OCI-LY7 (cell line): ENCODE measurements around the gene FBXO44.

Experiments used
- EZH2phosphoT487 ChIP-seq: fragments of 200-600 bp; sonication (generic); IDR thresholded peaks from 2 replicates; pipeline ENCODE4 v1.6.1; 2018; ENCODE audit warnings: low read depth, borderline replicate concordance, mild to moderate bottlenecking, mixed run types, antibody characterized with exemption, low read length, moderate library complexity, mixed read lengths
- TF ChIP-seq, protein P1 (sequence below): fragments of 200-600 bp; sonication (generic); conservative IDR thresholded peaks from 2 replicates; pipeline ENCODE4 v1.5.1; 2014; ENCODE audit warnings: mild to moderate bottlenecking, antibody characterized with exemption, low read length, moderate library complexity, mixed read lengths

DNA sequence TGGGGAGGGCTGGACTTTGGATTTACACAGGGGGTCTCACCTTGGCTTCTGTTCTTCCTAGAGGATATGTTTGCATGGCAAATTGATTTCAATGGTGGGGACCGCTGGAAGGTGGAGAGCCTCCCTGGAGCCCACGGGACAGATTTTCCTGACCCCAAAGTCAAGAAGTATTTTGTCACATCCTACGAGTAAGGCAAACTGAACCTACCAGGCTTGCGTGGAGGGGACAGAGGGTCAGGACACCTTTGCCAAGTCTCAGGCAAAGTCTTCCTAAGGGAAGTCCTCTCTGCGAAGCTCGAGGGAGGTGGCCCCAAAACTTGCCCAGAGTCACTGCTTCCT lies 16.5 kb downstream of the FBXO44 start:
- TF ChIP-seq, protein P1, sequence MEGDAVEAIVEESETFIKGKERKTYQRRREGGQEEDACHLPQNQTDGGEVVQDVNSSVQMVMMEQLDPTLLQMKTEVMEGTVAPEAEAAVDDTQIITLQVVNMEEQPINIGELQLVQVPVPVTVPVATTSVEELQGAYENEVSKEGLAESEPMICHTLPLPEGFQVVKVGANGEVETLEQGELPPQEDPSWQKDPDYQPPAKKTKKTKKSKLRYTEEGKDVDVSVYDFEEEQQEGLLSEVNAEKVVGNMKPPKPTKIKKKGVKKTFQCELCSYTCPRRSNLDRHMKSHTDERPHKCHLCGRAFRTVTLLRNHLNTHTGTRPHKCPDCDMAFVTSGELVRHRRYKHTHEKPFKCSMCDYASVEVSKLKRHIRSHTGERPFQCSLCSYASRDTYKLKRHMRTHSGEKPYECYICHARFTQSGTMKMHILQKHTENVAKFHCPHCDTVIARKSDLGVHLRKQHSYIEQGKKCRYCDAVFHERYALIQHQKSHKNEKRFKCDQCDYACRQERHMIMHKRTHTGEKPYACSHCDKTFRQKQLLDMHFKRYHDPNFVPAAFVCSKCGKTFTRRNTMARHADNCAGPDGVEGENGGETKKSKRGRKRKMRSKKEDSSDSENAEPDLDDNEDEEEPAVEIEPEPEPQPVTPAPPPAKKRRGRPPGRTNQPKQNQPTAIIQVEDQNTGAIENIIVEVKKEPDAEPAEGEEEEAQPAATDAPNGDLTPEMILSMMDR = no peak
- no peak for TF ChIP-seq EZH2phosphoT487
